Lung (tissue), 12 donors: ENCODE data around the gene SDCBP2. TPM values are rescaled to one million over a fixed set of nuclear protein-coding genes. Genes with fewer than 3 reads are reported as not detected.

Source experiments
- ATAC-seq: fragments of 200-7000 bp; cut with Tn5 transposase; one replicate; pipeline ENCODE4 v1.9.1; 2020; ENCODE audit warnings: moderate number of reproducible peaks; ENCODE audit not compliant: insufficient read depth, low FRiP score
- DNase-seq, 3 donors: peaks; one replicate each; pipeline ENCODE4 v3.0.0-alpha.2; 2013 to 2017
- H3K27ac ChIP-seq, 2 donors: one replicate each; pipeline ENCODE4 v1.5.1; 2013; ENCODE audit warnings: mild to moderate bottlenecking in 2 of 2, moderate library complexity in 2 of 2, control low read depth in 1 of 2, inconsistent platforms in 1 of 2, low read depth in 1 of 2, low read length in 1 of 2
- H3K27me3 ChIP-seq, 3 donors: one replicate each; pipeline ENCODE4 v1.5.1; 2013; ENCODE audit warnings: low read length in 2 of 3; ENCODE audit not compliant: control insufficient read depth in 3 of 3, insufficient read depth in 3 of 3
- H3K36me3 ChIP-seq, 4 donors: one replicate each; pipeline ENCODE4 v1.5.1; 2013; ENCODE audit warnings: low read length in 4 of 4, mild to moderate bottlenecking in 1 of 4, moderate library complexity in 1 of 4; ENCODE audit not compliant: control insufficient read depth in 4 of 4, insufficient read depth in 4 of 4
- H3K4me1 ChIP-seq, 5 donors: one replicate each; pipeline ENCODE4 v1.5.1; 2013; ENCODE audit warnings: low read length in 5 of 5, mild to moderate bottlenecking in 2 of 5, moderate library complexity in 1 of 5; ENCODE audit not compliant: control insufficient read depth in 5 of 5, insufficient read depth in 5 of 5
- H3K4me3 ChIP-seq: one replicate; pipeline ENCODE4 v1.5.1; 2013; ENCODE audit warnings: mild to moderate bottlenecking, control low read depth, moderate library complexity
- H3K9ac ChIP-seq, 2 donors: one replicate each; pipeline ENCODE4 v1.5.1; 2013; ENCODE audit warnings: low read length in 2 of 2, control low read depth in 1 of 2; ENCODE audit not compliant: insufficient read depth in 1 of 2
- H3K9me3 ChIP-seq, 4 donors: one replicate each; pipeline ENCODE4 v1.5.1; 2013; ENCODE audit warnings: low read length in 3 of 4, mild to moderate bottlenecking in 1 of 4, moderate library complexity in 1 of 4; ENCODE audit not compliant: control insufficient read depth in 4 of 4, insufficient read depth in 3 of 4
- WGBS, 2 donors: extraction: QIAGEN DNeasy Blood & Tissue Kit; methylation state at CpG; one replicate each; pipeline ENCODE4 v1.1.7; 2013; 5-methylcytosine and 5-hydroxymethylcytosine counted together
- polyA plus RNA-seq, 2 donors: library from polyadenylated mRNA; stranded (reverse); fragments of 200-250 nt; gene quantifications; one replicate each; pipeline ENCODE4 v1.2.1, GENCODE V29; 2013
- total RNA-seq, 2 donors: library from RNA; depleted of rRNA in 1 of 2; stranded (reverse); fragments of >200 nt in 1 of 2; gene quantifications; one replicate each; pipeline ENCODE4 v1.2.1, GENCODE V29; 2014 to 2021
- TF ChIP-seq, protein P1 (sequence below): IDR thresholded peaks from 2 replicates; pipeline ENCODE4 v1.5.1; 2012; ENCODE audit warnings: mild to moderate bottlenecking; ENCODE audit errors: control extremely low read depth, extremely low read depth
- donor health status: control.
- donor health status: control.
- donor health status: Bipolar disorder and iron deficiency.
- donor health status: healthy.
- donor health status: DM: yes; HTN: yes; CAD: no.

The SDCBP2 gene
- total and polyA plus RNA-seq, 4 donors, result 3.5 to 18.1 (median 12.5) TPM

GRCh38 chr20:1319051-1319450 is 9.9 kb downstream of the SDCBP2 start:
- Histone ChIP-seq H3K36me3 (no peaks in the 10 kb centered on the region), H3K27ac (no peak overlapping the region), H3K4me3 (no peak overlapping the region), H3K27me3 (no peaks in the 10 kb centered on the region), H3K4me1 (peaks cover 0 to 12% (median 0%) of the 10 kb centered on the region in 5 donors), H3K9me3 (no peaks in the 10 kb centered on the region), H3K9ac (no peak overlapping the region)
- ATAC-seq, result no peak
- 83 to 94% methylated on average over 4 of the region's 4 CpGs for WGBS, 2 donors
- TF ChIP-seq, protein P1, sequence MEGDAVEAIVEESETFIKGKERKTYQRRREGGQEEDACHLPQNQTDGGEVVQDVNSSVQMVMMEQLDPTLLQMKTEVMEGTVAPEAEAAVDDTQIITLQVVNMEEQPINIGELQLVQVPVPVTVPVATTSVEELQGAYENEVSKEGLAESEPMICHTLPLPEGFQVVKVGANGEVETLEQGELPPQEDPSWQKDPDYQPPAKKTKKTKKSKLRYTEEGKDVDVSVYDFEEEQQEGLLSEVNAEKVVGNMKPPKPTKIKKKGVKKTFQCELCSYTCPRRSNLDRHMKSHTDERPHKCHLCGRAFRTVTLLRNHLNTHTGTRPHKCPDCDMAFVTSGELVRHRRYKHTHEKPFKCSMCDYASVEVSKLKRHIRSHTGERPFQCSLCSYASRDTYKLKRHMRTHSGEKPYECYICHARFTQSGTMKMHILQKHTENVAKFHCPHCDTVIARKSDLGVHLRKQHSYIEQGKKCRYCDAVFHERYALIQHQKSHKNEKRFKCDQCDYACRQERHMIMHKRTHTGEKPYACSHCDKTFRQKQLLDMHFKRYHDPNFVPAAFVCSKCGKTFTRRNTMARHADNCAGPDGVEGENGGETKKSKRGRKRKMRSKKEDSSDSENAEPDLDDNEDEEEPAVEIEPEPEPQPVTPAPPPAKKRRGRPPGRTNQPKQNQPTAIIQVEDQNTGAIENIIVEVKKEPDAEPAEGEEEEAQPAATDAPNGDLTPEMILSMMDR, result no peak
- DNase-seq, result no peak

DNA sequence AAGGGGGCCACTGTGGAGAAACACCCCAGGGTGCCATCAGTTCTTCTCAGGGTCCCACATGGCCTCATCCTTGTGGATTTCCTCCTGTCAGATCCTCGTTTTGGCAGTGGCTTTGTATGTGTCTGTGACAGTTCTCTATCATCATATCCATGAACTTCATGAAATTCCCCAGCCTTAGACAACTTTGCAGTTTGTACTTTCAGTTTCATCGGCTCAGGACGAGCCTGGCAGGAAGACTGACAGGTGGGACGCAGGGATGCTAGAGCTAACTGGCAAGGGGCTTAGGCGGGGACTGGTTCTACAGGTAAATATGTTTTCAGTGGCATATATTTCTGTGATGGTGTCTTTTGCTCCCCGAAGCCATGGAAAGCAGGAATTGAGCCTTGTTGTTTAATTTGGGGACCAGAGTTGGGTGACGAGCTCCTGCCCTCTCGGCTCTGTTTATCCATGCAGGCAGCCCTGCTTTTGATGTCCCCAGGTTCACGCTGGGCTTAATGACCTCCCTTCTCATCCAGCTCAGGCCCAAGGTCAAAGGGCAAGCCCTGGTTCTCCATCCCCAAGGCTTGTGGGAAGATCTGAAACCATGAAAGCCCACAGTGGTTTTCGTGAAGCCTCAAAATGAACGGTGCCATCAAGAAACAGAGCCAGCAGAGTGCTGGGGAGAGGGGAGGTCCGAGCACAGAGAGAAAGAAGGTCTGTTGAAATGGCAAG is 11.2 kb downstream of the SDCBP2 start:
- no peak for DNase-seq
- peaks cover 0 to 9% (median 0%) of the 10 kb centered on the region in 5 donors for H3K4me1 ChIP-seq
- no peaks in the 10 kb centered on the region for H3K9me3 ChIP-seq
- H3K4me3 ChIP-seq, result no peak overlapping the region
- H3K9ac ChIP-seq, result no peak overlapping the region
- ATAC-seq, result no peak
- TF ChIP-seq, protein P1, result no peak
- H3K36me3 ChIP-seq, result no peaks in the 10 kb centered on the region
- no peaks in the 10 kb centered on the region for H3K27me3 ChIP-seq
- H3K27ac ChIP-seq, result peak overlapping the region in 1 of 2 donors; percentile 32
- WGBS, 2 donors, result 51 to 63% methylated on average over 12 of the region's 12 CpGs

DNA sequence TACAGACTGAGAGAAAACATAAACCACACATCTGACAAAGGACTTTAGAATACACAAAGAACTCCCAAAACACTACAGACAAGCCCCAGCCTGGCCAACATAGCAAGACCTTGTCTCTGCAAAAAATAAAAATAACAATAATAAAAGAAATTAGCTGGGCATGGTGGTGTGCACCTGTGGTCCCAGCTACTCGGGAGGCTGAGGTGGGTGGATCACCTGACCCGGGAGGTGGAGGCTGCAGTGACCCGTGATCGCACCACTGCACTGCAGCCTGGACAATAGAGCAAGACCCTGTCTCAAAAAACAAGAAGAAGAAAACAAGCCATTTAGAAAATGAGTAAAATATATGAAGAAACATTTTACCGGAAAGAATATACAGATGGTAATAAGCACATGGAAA is 13.1 kb downstream of the SDCBP2 start:
- 83 to 89% methylated on average over 5 of the region's 5 CpGs for WGBS, 2 donors
- no peak overlapping the region for H3K9ac ChIP-seq
- peaks cover 0 to 3% (median 0%) of the 10 kb centered on the region in 4 donors for H3K36me3 ChIP-seq
- no peak overlapping the region for H3K4me3 ChIP-seq
- H3K4me1 ChIP-seq, result peaks cover 0 to 6% (median 0%) of the 10 kb centered on the region in 5 donors
- H3K27ac ChIP-seq, result no peak overlapping the region
- no peaks in the 10 kb centered on the region for H3K27me3 ChIP-seq
- DNase-seq (no peak), ATAC-seq (no peak)
- TF ChIP-seq, protein P1, result no peak
- H3K9me3 ChIP-seq, result no peaks in the 10 kb centered on the region
